Measurements from ENCODE around the gene ACADVL. TPM values are rescaled to one million over a fixed set of nuclear protein-coding genes. Genes with fewer than 3 reads are reported as not detected.

The ACADVL gene
- total RNA-seq, 1 experiment from 2014 or later = 283 TPM

DNA sequence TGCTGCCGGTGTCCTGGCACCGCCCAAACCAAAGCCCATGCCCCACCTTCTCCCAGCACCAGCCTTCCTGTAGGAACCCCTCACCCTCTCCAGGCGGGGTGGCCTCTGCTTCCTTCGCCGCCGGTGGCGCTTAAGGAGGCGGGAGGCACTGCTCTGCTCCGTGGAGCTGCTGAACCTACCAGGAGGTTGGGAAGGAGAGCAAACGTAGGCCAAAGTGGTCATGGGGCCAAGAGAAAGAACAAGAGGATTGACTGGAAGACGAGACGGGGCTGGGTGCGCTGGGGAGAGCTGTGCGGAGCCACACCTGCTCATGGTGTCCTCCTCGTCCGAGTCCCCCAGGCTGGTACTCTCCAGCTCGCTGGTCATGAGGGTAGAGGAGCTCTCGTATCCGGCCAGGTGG, 9.8 kb downstream of the ACADVL start:
- H3K56ac ChIP-seq (ENCODE audit: insufficient read length, low read depth, low read length) = no peak overlapping the region
- H3K23ac ChIP-seq (ENCODE audit: insufficient read length, low read depth, low read length) = no peak overlapping the region
- no peak overlapping the region for H3K4me2 ChIP-seq (ENCODE audit: insufficient read depth, insufficient read length, low read length)
- Mint-ChIP-seq H3K27me3 (ENCODE audit: low read depth) (no peaks in the 10 kb centered on the region; the same call in 1 of the 2 replicates), H3K4me3 (peak overlapping the region in 1 of 2 experiments; percentile 48; a peak in 1 of 5 replicates), H3K4me1 (peaks cover 17 to 18% of the 10 kb centered on the region in 2 experiments), H3K27ac (no peak overlapping the region), H3K9me3 (no peaks in the 10 kb centered on the region), H3K36me3 (ENCODE audit: insufficient read depth in 1 of 3, low read depth in 3 of 3) (peaks cover 35 to 69% (median 62%) of the 10 kb centered on the region in 3 experiments; a peak in 6 of 7 replicates)
- no peaks in the 10 kb centered on the region for H4K20me1 ChIP-seq (ENCODE audit: control insufficient read depth, insufficient read depth, insufficient read length)
- H2BK20ac ChIP-seq (ENCODE audit: low read depth, low read length, poor library complexity, severe bottlenecking) = no peak overlapping the region
- H3T11ph ChIP-seq (ENCODE audit: low read length) = no peak overlapping the region
- no peak overlapping the region for H2BK12ac ChIP-seq (ENCODE audit: insufficient read length, low read depth, low read length)
- H3K27me3 ChIP-seq (ENCODE audit: insufficient read depth, low read length) = no peaks in the 10 kb centered on the region
- no CpG with 5 or more reads among the region's 19 CpGs for WGBS (ENCODE audit: extremely low coverage, insufficient read length, low lambda C conversion rate)
- no peak overlapping the region for H2BK5ac ChIP-seq (ENCODE audit: insufficient read length, low read length)
- H2BK120ac ChIP-seq (ENCODE audit: low read depth, low read length, poor library complexity, severe bottlenecking) = no peak overlapping the region
- H2AFZ ChIP-seq (ENCODE audit: low read length) = no peak overlapping the region
- no peaks in the 10 kb centered on the region for H3K9me3 ChIP-seq (ENCODE audit: control insufficient read depth, low read depth, low read length)
- TF ChIP-seq, protein P1, sequence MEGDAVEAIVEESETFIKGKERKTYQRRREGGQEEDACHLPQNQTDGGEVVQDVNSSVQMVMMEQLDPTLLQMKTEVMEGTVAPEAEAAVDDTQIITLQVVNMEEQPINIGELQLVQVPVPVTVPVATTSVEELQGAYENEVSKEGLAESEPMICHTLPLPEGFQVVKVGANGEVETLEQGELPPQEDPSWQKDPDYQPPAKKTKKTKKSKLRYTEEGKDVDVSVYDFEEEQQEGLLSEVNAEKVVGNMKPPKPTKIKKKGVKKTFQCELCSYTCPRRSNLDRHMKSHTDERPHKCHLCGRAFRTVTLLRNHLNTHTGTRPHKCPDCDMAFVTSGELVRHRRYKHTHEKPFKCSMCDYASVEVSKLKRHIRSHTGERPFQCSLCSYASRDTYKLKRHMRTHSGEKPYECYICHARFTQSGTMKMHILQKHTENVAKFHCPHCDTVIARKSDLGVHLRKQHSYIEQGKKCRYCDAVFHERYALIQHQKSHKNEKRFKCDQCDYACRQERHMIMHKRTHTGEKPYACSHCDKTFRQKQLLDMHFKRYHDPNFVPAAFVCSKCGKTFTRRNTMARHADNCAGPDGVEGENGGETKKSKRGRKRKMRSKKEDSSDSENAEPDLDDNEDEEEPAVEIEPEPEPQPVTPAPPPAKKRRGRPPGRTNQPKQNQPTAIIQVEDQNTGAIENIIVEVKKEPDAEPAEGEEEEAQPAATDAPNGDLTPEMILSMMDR (conservative IDR thresholded peaks at IDR 0.05) = no peak
- H3K79me2 ChIP-seq (ENCODE audit: insufficient read depth, low read length) = peaks cover 15% of the 10 kb centered on the region; the same call in 1 of the 2 replicates
- no peak for DNase-seq
- H4K5ac ChIP-seq (ENCODE audit: insufficient read length, low read depth, low read length) = no peak overlapping the region
- peaks cover 13% of the 10 kb centered on the region for H3K79me1 ChIP-seq (ENCODE audit: insufficient read depth, low read depth, low read length, poor library complexity, severe bottlenecking)
- H3K18ac ChIP-seq (ENCODE audit: insufficient read length, low read depth, low read length) = no peak overlapping the region
- no peak overlapping the region for H3K4ac ChIP-seq (ENCODE audit: low read depth, low read length)
- H3K27ac ChIP-seq (ENCODE audit: insufficient read length, low read depth, low read length) = no peak overlapping the region
- H2AK5ac ChIP-seq (ENCODE audit: insufficient read length, low read length) = no peak overlapping the region
- H3K23me2 ChIP-seq (ENCODE audit: insufficient read length, low read depth, low read length, poor library complexity, severe bottlenecking) = peaks cover 5% of the 10 kb centered on the region
- no peak overlapping the region for H3K14ac ChIP-seq (ENCODE audit: insufficient read depth, low read length)
- H3K4me1 ChIP-seq (ENCODE audit: insufficient read depth, low read length) = no peaks in the 10 kb centered on the region
- H4K91ac ChIP-seq (ENCODE audit: insufficient read length, low read depth, low read length) = no peak overlapping the region
- no peak overlapping the region for H3K9ac ChIP-seq (ENCODE audit: extremely low read depth, insufficient read length, low read length)
- no peak overlapping the region for H4K8ac ChIP-seq (replicated peaks; ENCODE audit: insufficient read length, low read depth, low read length)
- H2BK15ac ChIP-seq (ENCODE audit: low read depth, low read length) = no peak overlapping the region
